A204.1 (cell line): ENCODE measurements around the gene RPS5.
A peak's percentile ranks its signal among the peaks of the same experiment; 100 is the strongest.
"Not testable (repeated sequence)": the region's sequence is repeated elsewhere in the genome, so short reads cannot be mapped to it uniquely, and the experiment has no call there.

Experiments used
- FAIRE-seq: peaks from 2 replicates; lab custom pipeline; 2012; peaks lifted over from hg19 to GRCh38; lab: Jason Lieb, UNC

Gene RPS5

DNA sequence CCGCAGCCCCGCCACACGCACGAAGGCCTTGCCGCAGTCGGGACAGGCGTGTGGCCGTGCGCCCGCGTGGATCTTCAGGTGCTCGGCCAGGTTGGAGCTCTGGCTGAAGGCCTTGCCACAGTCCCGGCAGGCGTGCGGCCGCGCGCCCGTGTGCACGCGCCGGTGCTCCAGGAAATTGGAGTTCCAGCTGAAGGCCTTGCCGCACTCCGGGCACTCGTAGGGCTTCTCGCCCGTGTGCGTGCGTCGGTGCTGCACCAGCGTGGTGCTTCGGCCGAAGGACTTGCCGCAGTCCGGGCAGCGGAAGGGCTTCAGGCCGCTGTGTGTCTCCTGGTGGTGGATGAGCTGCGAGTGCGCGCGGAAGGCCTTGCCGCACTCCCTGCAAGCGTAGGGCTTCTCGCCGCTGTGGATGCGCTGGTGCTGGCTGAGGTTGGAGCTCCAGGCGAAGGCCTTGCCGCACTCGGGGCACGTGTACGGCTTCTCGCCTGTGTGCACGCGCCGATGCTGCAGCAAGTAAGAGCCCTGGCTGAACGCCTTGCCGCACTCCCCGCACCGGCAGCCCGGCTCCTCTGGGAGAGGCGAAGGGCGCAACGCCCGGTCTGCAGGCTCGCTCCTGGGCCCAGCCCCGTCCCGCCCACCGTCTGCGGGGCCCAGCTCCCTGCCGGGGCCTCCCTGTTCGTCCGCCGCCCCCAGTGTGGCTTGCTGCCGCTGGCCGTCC lies 30.1 kb upstream of the RPS5 start:
- FAIRE-seq = no peak

GRCh38 chr19:58357481-58358145 lies 29.5 kb upstream of the RPS5 start:
- no peak for FAIRE-seq

- FAIRE-seq = no peak
Measured at GRCh38 chr19:58361900-58362271, 25.2 kb upstream of the RPS5 start.

- peak; percentile 94 for FAIRE-seq
Measured at GRCh38 chr19:58362272-58362994, 24.6 kb upstream of the RPS5 start, which contains the start of gene ZNF497. Gene ZNF497, minus strand, starts transcription at chr19:58362751. Its CDS starts 5,116 bp downstream, at chr19:58357635.

- FAIRE-seq = no peak
Measured at GRCh38 chr19:58364146-58364545, 22.9 kb upstream of the RPS5 start.

- no peak for FAIRE-seq
Measured at GRCh38 chr19:58366585-58367430, 20.3 kb upstream of the RPS5 start.

DNA sequence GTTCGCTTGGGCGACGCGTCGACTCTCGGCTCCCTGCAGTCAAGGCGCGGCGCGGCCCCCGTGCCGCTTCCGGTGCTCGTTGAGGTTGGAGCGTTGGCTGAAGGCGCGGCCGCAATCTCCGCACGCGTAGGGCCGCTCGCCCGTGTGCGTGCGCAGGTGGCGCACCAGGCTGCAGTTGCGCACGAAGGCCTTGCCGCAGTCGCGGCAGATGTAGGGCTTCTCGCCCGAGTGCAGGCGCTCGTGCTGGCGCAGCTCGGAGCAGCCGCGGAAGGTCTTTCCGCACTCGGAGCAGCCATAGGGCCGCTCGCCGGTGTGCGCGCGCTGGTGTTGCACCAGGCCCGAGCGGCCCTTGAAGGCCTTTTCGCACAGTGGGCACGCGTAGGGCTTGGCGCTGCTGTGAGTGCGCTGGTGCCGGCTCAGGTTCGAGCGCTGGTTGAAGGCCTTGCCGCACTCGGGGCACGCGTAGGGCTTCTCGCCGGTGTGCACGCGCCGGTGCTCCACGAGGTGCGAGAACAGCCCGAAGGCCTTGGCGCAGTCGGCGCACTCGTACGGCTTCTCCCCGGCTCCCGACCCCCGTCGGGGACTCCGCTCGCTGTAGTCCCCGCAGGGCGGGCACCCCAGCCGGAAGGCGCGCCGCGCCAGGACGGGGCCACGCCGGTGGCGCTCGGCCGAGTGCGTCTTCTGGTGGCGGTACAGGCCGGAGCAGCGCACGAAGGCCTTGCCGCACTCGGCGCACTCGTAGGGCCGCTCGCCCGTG lies 19.2 kb upstream of the RPS5 start:
- FAIRE-seq = no peak

- no peak for FAIRE-seq
Measured at GRCh38 chr19:58368561-58369360, 18.3 kb upstream of the RPS5 start.

DNA sequence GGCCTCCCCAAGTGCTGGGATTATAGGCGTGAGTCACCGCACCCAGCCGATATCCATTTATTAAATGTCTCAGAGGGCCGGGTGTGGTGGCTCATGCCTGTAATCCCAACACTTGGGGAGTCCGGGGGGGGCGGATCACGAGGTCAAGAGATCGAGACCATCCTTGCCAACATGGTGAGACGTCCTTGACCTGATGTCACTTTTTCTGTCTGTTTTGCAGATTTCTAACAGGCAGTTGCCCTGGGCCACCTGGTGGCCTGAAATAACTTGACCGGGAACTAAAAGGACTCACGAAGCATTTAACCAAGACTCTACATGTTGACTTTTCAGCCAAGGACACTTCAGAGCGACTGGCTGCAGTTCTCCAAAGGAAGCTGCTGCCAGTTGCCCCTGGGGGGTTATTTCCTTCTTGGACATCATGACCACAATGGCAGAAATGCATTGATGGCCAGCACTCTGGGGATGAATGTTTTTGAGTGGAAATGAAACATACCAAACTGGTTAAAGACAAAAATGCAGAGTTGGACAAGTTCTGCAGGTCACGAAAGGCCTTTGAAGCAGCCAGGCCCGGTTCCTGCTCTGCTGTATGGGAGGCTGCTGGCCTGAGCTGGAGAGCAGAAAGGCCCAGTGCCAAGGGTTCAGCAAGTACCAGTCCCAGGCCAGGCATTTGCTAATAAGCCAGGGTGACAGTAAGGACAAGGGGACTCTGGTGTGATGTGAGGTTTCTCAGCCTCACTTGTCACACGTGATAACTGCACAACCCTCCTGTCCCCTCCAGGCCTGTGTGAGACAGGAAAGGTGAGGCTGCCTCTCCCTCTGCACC lies 14.5 kb upstream of the RPS5 start:
- FAIRE-seq = no peak

DNA sequence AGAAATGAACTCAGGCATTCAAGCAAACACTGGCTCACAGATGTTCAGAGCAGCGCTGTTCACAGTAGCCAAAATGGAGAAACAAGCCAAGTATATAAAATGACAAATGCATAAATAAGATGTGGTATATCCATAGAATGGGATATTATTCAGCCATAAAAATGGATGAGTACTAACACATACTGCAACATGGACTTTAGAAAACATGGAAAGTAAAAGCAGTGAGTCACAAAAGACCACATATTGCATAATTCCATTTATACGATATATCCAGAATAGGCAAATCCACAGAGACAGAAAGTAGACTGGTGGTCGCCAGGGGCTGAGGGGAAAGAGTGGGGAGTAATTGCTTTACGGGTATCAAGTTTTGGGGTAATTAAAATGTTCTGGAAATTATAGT lies 12.9 kb upstream of the RPS5 start:
- no peak for FAIRE-seq

DNA sequence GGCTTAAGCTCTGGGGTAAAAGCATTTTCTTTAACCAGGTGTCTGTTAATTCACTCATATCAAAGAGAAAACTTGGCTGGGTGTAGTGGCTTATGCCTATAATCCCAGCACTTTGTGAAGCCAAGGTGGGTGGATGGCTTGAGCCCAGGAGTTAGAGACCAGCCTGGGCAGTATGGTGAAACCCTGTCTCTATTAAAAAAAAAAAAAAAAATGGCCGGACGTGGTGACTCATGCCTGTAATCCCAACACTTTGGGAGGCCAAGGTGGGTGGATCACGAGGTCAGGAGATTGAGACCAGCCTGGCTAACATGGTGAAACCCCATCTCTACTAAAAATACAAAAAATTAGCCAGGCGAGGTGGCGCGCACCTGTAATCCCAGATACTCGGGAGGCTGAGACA lies 10.3 kb upstream of the RPS5 start:
- FAIRE-seq = not testable (repeated sequence)

DNA sequence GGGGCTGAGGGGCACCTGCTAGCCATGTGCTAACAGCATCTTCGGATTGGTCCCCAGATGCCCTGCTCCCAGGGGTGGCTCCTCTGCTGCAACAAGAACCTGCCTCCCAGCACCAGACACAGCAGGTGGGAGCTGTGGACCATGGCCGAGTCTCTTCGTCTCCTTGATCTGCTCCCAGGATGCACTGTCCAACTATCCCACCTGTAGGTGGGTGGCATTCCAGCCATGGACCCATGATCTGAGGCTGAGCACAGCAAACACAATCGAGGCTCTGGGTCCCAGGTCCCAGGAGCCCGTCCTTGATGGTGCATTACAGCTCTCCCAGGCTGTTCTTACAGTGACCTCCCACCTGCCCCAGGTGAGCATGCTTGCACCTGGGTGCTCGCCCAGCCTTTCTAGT lies 7.8 kb upstream of the RPS5 start:
- no peak for FAIRE-seq

- no peak for FAIRE-seq
Measured at GRCh38 chr19:58380037-58380661, 6.9 kb upstream of the RPS5 start.

GRCh38 chr19:58380662-58381459 lies 6.2 kb upstream of the RPS5 start, which contains the start of gene ZNF837:
Gene ZNF837, minus strand, starts transcription at chr19:58381030. Its CDS starts 11,698 bp downstream, at chr19:58369332.
- peak; percentile 99 for FAIRE-seq

GRCh38 chr19:58381460-58382212 lies 5.4 kb upstream of the RPS5 start:
- FAIRE-seq = no peak

- FAIRE-seq = no peak
Measured at GRCh38 chr19:58382997-58383603, 4.0 kb upstream of the RPS5 start.

GRCh38 chr19:58385313-58385890 lies 1.7 kb upstream of the RPS5 start:
- no peak for FAIRE-seq
